ENCODE measurements around the gene TMEM86B. TPM values are rescaled to one million over a fixed set of nuclear protein-coding genes. Genes with fewer than 3 reads are reported as not detected.

Gene TMEM86B
- total RNA-seq, 1 donor: 2.5 TPM

DNA sequence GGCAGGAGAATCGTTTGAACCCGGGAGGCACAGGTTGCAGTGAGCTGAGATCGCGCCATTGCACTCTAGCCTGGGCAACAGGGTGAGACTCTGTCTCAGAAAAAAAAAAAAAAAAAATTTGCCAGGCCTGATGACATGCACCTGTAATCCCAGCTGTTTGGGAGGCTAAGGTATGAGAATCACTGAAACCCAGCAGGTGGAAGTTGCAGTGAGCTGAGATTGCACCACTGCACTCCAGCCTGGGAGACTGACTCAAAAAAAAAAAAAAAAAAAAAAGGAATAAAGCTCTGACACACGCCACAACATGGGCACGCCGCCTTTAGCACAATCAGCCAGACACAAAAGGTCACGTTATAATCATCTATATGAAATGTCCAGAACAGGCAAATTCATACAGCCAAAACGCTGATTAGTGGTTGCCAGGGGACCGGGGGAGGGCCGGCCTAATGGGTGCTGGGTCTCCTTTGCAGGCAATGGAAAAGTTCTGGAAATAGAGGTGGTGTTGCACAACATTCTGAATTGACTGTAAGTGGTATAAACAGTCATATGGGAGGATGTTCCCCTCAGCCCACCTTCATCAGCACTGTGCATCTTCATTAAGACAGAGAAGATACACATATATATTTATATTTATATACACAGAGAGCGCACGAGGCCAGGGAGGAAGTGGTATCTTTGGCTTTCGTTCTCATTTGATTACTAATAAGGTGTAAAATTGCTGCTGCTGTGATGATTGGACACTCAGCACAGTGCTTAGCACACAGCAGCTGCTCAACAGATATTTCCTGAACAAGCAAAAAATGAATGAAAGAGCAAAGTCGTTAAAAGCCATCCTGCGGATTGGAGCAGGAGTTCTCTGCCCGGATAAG, 47.5 kb upstream of the TMEM86B start:
- Histone ChIP-seq H3K4me3 (ENCODE audit: insufficient read depth, low read length) (no peak overlapping the region), H3K79me2 (ENCODE audit: insufficient read depth, low read length) (peaks cover 7% of the 10 kb centered on the region), H3K4me1 (ENCODE audit: insufficient read depth, low read length) (peaks cover 14% of the 10 kb centered on the region), H3K4me2 (ENCODE audit: insufficient read depth, low read length) (no peak overlapping the region), H3K27ac (ENCODE audit: low read depth, low read length) (no peak overlapping the region), H3K27me3 (ENCODE audit: insufficient read depth, low read length) (no peaks in the 10 kb centered on the region), H2AFZ (ENCODE audit: low read length) (no peak overlapping the region), H3K36me3 (ENCODE audit: insufficient read depth, low read length) (peaks cover 6% of the 10 kb centered on the region), H4K20me1 (ENCODE audit: insufficient read depth, low read length) (no peaks in the 10 kb centered on the region), H3K9me3 (ENCODE audit: low read depth, low read length) (no peaks in the 10 kb centered on the region)
- TF ChIP-seq, protein P1, sequence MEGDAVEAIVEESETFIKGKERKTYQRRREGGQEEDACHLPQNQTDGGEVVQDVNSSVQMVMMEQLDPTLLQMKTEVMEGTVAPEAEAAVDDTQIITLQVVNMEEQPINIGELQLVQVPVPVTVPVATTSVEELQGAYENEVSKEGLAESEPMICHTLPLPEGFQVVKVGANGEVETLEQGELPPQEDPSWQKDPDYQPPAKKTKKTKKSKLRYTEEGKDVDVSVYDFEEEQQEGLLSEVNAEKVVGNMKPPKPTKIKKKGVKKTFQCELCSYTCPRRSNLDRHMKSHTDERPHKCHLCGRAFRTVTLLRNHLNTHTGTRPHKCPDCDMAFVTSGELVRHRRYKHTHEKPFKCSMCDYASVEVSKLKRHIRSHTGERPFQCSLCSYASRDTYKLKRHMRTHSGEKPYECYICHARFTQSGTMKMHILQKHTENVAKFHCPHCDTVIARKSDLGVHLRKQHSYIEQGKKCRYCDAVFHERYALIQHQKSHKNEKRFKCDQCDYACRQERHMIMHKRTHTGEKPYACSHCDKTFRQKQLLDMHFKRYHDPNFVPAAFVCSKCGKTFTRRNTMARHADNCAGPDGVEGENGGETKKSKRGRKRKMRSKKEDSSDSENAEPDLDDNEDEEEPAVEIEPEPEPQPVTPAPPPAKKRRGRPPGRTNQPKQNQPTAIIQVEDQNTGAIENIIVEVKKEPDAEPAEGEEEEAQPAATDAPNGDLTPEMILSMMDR (IDR thresholded peaks at IDR 0.05; ENCODE audit: extremely low read depth, low read depth, low read length): no peak
- no peak for DNase-seq (ENCODE audit: insufficient read length, low spot score, missing footprints)

DNA sequence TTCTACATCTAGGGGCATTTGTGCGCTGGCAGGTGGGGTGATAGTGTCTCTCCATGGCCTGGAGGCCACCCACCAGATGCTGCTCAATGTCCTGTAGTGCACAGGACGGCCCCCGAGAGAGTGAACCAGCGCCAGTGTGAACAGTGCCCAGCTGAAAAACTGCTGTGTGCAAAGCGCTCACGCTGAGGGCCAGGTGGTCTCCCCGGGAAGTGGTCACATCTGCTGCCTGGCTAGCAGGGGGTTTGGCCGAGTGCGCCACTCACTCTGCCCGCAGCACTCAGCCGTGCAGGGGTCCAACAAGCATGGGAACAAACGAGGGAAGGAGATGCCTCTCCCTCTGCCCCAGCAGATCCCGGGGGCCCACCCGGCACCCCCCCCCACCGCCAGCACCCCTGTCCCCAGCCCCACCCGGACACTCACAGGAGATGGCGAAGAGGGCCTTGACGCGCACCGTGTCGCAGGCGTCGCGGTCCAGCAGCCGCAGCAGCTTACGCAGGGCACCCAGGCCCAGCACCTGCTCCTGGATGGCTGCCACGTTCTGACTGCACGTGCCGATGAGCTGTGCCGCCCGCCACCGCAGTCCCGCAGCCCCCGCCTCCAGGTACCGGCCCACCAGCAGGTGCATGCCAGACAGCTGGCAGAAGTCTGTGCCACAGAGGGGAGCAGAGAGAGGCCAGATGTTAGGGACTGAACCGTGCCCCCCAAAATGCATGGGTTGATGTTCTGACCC, 45.6 kb upstream of the TMEM86B start:
- peaks cover 2% of the 10 kb centered on the region for H3K79me2 ChIP-seq (ENCODE audit: insufficient read depth, low read length)
- H3K4me2 ChIP-seq (ENCODE audit: insufficient read depth, low read length): no peak overlapping the region
- no peak overlapping the region for H3K27ac ChIP-seq (ENCODE audit: low read depth, low read length)
- H3K4me1 ChIP-seq (ENCODE audit: insufficient read depth, low read length): peaks cover 2% of the 10 kb centered on the region
- H2AFZ ChIP-seq (ENCODE audit: low read length): no peak overlapping the region
- TF ChIP-seq, protein P1 (IDR thresholded peaks at IDR 0.05; ENCODE audit: extremely low read depth, low read depth, low read length): no peak
- no peaks in the 10 kb centered on the region for H3K27me3 ChIP-seq (ENCODE audit: insufficient read depth, low read length)
- peaks cover 6% of the 10 kb centered on the region for H3K36me3 ChIP-seq (ENCODE audit: insufficient read depth, low read length)
- H3K9me3 ChIP-seq (ENCODE audit: low read depth, low read length): no peaks in the 10 kb centered on the region
- H4K20me1 ChIP-seq (ENCODE audit: insufficient read depth, low read length): no peaks in the 10 kb centered on the region
- no peak overlapping the region for H3K4me3 ChIP-seq (ENCODE audit: insufficient read depth, low read length)
- no peak for DNase-seq (ENCODE audit: insufficient read length, low spot score, missing footprints)

DNA sequence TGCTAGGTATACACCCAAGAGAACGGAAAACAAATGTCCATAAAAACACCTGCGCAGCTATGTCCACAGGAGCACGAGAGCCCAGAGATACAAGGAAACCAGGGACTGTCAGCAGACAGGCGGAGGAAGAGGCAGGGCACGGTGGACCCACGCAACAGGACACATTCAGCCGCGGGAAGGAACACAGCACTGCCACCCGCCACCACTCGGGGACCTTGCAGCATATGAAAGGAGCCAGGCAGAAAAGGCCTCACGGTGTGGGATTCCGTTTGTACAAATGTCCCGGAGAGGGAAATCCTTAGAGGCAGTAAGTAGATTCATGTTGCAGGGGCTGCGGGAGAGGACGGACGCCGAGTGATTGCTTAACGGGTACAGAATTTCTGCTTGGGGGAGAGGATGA, 43.6 kb upstream of the TMEM86B start:
- TF ChIP-seq, protein P1 (IDR thresholded peaks at IDR 0.05; ENCODE audit: extremely low read depth, low read depth, low read length): no peak
- Histone ChIP-seq H4K20me1 (ENCODE audit: insufficient read depth, low read length) (no peaks in the 10 kb centered on the region), H3K9me3 (ENCODE audit: low read depth, low read length) (no peaks in the 10 kb centered on the region), H3K36me3 (ENCODE audit: insufficient read depth, low read length) (peaks cover 5% of the 10 kb centered on the region), H3K27ac (ENCODE audit: low read depth, low read length) (no peak overlapping the region), H3K4me1 (ENCODE audit: insufficient read depth, low read length) (no peaks in the 10 kb centered on the region), H3K4me2 (ENCODE audit: insufficient read depth, low read length) (no peak overlapping the region), H3K4me3 (ENCODE audit: insufficient read depth, low read length) (no peak overlapping the region), H3K79me2 (ENCODE audit: insufficient read depth, low read length) (no peaks in the 10 kb centered on the region), H2AFZ (ENCODE audit: low read length) (no peak overlapping the region), H3K27me3 (ENCODE audit: insufficient read depth, low read length) (no peaks in the 10 kb centered on the region)
- DNase-seq (ENCODE audit: insufficient read length, low spot score, missing footprints): no peak

Data from osteoblast (primary cell).